ENCODE results near the gene PIAS1.

GRCh38 chr15:68034081-68034480, 20.0 kb upstream of the PIAS1 start:
- no peak for TF ChIP-seq GLIS2 (tag by site-specific recombination; IDR thresholded peaks at IDR 0.05)
- TF ChIP-seq ZNF121 (tag by site-specific recombination; IDR thresholded peaks at IDR 0.05): no peak
- TF ChIP-seq ZNF10 (tag by site-specific recombination; IDR thresholded peaks at IDR 0.05): no peak
- no peak for TF ChIP-seq CTCF (tag by site-specific recombination; IDR thresholded peaks at IDR 0.05)
- TF ChIP-seq ZNF174 (tag by site-specific recombination; IDR thresholded peaks at IDR 0.05): no peak
- no peak for TF ChIP-seq ZNF175 (tag by site-specific recombination; IDR thresholded peaks at IDR 0.05)

All from HEK293 (cell line).